ENCODE results near the gene MEX3A. TPM values are rescaled to one million over a fixed set of nuclear protein-coding genes. Genes with fewer than 3 reads are reported as not detected.

MEX3A gene
- total RNA-seq, 1 experiment from 2014 or later = 6.1 TPM

DNA sequence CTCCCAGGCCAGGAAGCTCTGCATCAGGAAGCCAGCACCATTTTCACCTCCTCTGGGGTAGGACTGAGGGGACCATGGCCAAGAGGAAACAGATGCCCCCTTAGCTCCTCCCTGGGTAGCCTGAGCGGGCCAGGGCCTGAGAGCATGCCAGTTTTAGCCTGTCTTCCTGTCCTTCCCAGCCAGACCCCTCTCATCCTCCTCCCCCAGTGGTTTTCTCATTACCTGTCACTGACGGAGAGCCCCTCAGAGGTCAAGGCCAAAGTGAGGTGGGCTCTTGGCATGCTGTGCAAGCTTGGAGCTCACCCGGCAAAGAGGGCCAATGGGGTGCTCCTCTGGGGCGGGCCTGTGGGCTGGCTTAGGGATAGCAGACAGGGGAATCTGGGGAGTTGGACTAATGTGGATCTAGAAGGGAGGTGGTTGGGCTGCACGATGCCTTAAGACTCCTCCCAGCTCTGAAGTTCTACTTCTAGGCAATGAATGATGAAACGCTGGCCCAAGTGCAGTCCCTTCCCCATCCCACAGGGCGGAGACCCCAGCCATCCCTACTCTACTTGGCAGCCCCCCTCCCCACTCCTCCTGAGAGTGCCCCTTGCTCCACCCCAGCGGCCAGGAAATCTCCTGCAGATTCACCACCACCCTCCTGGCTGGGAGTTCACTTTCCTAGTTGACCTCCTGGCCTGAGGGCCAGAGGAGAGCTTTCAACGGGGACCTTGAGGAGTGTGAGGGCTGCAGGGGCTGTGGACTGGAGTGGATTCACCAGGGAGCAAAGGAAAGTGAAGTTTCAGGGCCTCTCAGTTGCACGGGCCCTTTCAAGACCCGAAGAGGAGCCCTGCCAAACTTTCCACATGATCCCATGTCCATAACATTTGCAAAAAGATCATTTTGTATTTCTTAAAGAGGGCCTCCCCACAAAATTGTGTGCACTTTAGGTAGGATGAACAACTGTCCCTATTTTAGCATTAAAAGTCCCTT, 22.9 kb upstream of the MEX3A start:
- Histone ChIP-seq H3K27ac (ENCODE audit: low read depth, low read length) (peak overlapping the region; percentile 96), H3K9ac (ENCODE audit: low read length) (peak overlapping the region; percentile 84), H3K4me3 (replicated peaks in 1 of 2; ENCODE audit: low read depth in 1 of 2, low read length in 2 of 2) (peak overlapping the region; percentile 44 to 56), H3K79me2 (ENCODE audit: insufficient read depth, low read length) (0 out of 2 replicates have a peak, but pooled peaks cover 3% of the 10 kb centered on the region), H3K9me3 (ENCODE audit: control insufficient read depth in 1 of 2, insufficient read depth in 1 of 2, low read depth in 1 of 2, low read length in 2 of 2) (no peaks in the 10 kb centered on the region), H3K27me3 (ENCODE audit: insufficient read depth, low read length) (no peaks in the 10 kb centered on the region), H4K20me1 (ENCODE audit: insufficient read depth) (no peaks in the 10 kb centered on the region), H3K36me3 (ENCODE audit: control insufficient read depth in 1 of 2, insufficient read depth in 2 of 2, low read length in 2 of 2) (no peaks in the 10 kb centered on the region), H2AFZ (ENCODE audit: low read depth, low read length, poor library complexity, severe bottlenecking) (no peak overlapping the region), H3K9me2 (ENCODE audit: insufficient read depth) (no peaks in the 10 kb centered on the region), H3K4me2 (ENCODE audit: low read length) (peak overlapping the region; percentile 89), H3K4me1 (ENCODE audit: control insufficient read depth in 1 of 2, insufficient read depth in 2 of 2, low read length in 2 of 2) (peaks cover 78 to 94% of the 10 kb centered on the region in 2 experiments)
- CTCF ChIA-PET = interaction anchor here (0.8 to 2.6 kb wide), 5 partner anchors 8 to 23 kb away, joined by 4 to 10 read pairs (median 4); no protein-coding TSS in a partner anchor
- ATAC-seq (no peak), DNase-seq (ENCODE audit: low read depth, low spot score) (no peak)
- no peak for TF ChIP-seq SP1 (IDR thresholded peaks at IDR 0.05; ENCODE audit: low read depth)
- TF ChIP-seq ZNF274 (IDR thresholded peaks at IDR 0.05; ENCODE audit: low read depth, low read length) = no peak
- no peak for TF ChIP-seq SIN3A (IDR thresholded peaks at IDR 0.05; ENCODE audit: low read depth)
- TF ChIP-seq EZH2 (IDR thresholded peaks at IDR 0.05) = no peak
- no peak for TF ChIP-seq ZFX (IDR thresholded peaks at IDR 0.05)
- no peak for TF ChIP-seq CEBPB (IDR thresholded peaks at IDR 0.05; ENCODE audit: low read depth)
- no peak for TF ChIP-seq POLR2AphosphoS5 (IDR thresholded peaks at IDR 0.05; ENCODE audit: low read depth, low read length)
- TF ChIP-seq EGR1 (IDR thresholded peaks at IDR 0.05; ENCODE audit: low read depth) = no peak
- TF ChIP-seq FOSL1 (IDR thresholded peaks at IDR 0.05; ENCODE audit: low read depth) = no peak
- TF ChIP-seq ELF1 (IDR thresholded peaks at IDR 0.05; ENCODE audit: borderline replicate concordance, low read depth) = no peak
- TF ChIP-seq, protein P1, sequence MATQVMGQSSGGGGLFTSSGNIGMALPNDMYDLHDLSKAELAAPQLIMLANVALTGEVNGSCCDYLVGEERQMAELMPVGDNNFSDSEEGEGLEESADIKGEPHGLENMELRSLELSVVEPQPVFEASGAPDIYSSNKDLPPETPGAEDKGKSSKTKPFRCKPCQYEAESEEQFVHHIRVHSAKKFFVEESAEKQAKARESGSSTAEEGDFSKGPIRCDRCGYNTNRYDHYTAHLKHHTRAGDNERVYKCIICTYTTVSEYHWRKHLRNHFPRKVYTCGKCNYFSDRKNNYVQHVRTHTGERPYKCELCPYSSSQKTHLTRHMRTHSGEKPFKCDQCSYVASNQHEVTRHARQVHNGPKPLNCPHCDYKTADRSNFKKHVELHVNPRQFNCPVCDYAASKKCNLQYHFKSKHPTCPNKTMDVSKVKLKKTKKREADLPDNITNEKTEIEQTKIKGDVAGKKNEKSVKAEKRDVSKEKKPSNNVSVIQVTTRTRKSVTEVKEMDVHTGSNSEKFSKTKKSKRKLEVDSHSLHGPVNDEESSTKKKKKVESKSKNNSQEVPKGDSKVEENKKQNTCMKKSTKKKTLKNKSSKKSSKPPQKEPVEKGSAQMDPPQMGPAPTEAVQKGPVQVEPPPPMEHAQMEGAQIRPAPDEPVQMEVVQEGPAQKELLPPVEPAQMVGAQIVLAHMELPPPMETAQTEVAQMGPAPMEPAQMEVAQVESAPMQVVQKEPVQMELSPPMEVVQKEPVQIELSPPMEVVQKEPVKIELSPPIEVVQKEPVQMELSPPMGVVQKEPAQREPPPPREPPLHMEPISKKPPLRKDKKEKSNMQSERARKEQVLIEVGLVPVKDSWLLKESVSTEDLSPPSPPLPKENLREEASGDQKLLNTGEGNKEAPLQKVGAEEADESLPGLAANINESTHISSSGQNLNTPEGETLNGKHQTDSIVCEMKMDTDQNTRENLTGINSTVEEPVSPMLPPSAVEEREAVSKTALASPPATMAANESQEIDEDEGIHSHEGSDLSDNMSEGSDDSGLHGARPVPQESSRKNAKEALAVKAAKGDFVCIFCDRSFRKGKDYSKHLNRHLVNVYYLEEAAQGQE (IDR thresholded peaks at IDR 0.05; ENCODE audit: low read depth) = no peak
- TF ChIP-seq YY1 (IDR thresholded peaks at IDR 0.05; ENCODE audit: extremely low read depth, insufficient replicate concordance, low read depth, low read length) = no peak
- TF ChIP-seq ATF3 (IDR thresholded peaks at IDR 0.05) = no peak
- TF ChIP-seq RAD21 (IDR thresholded peaks at IDR 0.05; ENCODE audit: low read depth) = no peak
- POLR2A ChIA-PET = interaction anchor here (0.6 to 3.5 kb wide), 3 partner anchors 8 to 18 kb away, joined by 3 to 28 read pairs (median 14); partner anchors contain the start of gene LMNA
- intact Hi-C loops (cut with micrococcal nuclease) = no loop called here
- BruUV-seq (replicated peaks) = no TSS peak
- RAD21 ChIA-PET (ENCODE audit: low non-redundant PET in 1 of 2, low total read pairs in 2 of 2, uncharacterized antibody in 2 of 2, unreplicated experiment in 2 of 2) = interaction anchor here in 1 of 2 experiments (3.0 kb wide), 1 partner anchor 25 kb away, joined by 14 read pairs; no protein-coding TSS in a partner anchor
